Measurements from ENCODE around the gene RAPGEF3. TPM values are rescaled to one million over a fixed set of nuclear protein-coding genes. Genes with fewer than 3 reads are reported as not detected.

The RAPGEF3 gene
- total RNA-seq, 2 donors from 2014 or later: 11.4 to 19.6 TPM

DNA sequence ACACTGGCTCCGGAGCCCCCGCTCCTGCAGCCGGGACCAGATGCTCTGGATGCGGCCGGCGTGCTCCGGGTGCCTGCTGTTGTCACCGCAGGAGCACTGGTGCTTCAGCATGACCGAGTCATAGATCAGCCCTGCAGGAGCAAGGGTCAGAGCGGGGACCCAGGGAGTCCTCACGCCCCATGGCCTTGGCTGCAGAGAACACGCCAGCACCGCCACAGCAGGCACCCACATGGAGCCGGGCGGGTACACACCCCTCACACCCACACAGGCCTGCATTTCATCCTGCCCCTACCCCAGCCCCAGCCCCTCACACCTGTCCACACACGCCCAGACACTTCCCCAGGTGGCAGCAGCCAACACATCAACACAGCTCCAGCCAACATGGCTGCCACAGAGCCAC is 33.2 kb upstream of the RAPGEF3 start:
- no peak overlapping the region for H3K27ac ChIP-seq (ENCODE audit: low read depth, low read length)
- H3K9me3 ChIP-seq (ENCODE audit: control insufficient read depth, low read length): no peaks in the 10 kb centered on the region
- no peaks in the 10 kb centered on the region for H3K4me1 Mint-ChIP-seq
- TF ChIP-seq, protein P1, sequence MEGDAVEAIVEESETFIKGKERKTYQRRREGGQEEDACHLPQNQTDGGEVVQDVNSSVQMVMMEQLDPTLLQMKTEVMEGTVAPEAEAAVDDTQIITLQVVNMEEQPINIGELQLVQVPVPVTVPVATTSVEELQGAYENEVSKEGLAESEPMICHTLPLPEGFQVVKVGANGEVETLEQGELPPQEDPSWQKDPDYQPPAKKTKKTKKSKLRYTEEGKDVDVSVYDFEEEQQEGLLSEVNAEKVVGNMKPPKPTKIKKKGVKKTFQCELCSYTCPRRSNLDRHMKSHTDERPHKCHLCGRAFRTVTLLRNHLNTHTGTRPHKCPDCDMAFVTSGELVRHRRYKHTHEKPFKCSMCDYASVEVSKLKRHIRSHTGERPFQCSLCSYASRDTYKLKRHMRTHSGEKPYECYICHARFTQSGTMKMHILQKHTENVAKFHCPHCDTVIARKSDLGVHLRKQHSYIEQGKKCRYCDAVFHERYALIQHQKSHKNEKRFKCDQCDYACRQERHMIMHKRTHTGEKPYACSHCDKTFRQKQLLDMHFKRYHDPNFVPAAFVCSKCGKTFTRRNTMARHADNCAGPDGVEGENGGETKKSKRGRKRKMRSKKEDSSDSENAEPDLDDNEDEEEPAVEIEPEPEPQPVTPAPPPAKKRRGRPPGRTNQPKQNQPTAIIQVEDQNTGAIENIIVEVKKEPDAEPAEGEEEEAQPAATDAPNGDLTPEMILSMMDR (conservative IDR thresholded peaks at IDR 0.05): no peak
- no peaks in the 10 kb centered on the region for H3K4me1 ChIP-seq (ENCODE audit: control insufficient read depth, insufficient read depth, low read length)
- H3K4me3 Mint-ChIP-seq: no peak overlapping the region
- no peak overlapping the region for H3K27ac Mint-ChIP-seq
- 95 to 100% methylated on average over 6 to 16 of the region's 16 CpGs for WGBS, 2 experiments (ENCODE audit: insufficient coverage in 1 of 2, insufficient read length in 1 of 2)
- H3K27me3 Mint-ChIP-seq (ENCODE audit: insufficient read depth): no peaks in the 10 kb centered on the region
- no peaks in the 10 kb centered on the region for H3K9me3 Mint-ChIP-seq
- DNase-seq: no peak
- peaks cover 73% of the 10 kb centered on the region for H3K36me3 Mint-ChIP-seq (ENCODE audit: low read depth)
- no peaks in the 10 kb centered on the region for H3K27me3 ChIP-seq (ENCODE audit: control insufficient read depth, insufficient read depth, low read length, poor library complexity, severe bottlenecking)
- H3K4me3 ChIP-seq (ENCODE audit: low read length): no peak overlapping the region
- no peak overlapping the region for H3K9ac ChIP-seq (ENCODE audit: extremely low read depth, low read length, poor library complexity, severe bottlenecking)
- H3K36me3 ChIP-seq (ENCODE audit: control insufficient read depth, insufficient read depth, low read length): peaks cover 79% of the 10 kb centered on the region

DNA sequence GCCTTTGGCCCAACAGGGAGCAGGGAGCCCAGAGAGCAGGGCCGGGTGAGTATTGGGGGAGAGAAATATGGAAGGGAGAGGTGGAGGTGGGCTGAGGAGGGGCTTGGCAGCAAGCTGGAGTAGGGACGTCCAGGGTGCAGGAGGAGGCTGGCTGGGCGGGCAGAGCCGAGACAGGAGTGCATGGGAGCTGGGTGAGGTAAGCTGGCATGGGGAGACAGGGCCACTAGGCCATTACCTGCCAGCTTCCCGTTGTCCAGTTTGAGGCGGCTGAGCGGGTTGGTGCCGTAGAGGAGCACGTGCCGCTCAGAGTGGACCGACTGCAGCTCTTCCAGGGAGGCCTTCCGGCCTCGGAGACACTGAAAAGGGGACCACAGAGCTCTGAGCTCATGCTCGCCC is 32.7 kb upstream of the RAPGEF3 start:
- no peaks in the 10 kb centered on the region for H3K9me3 ChIP-seq (ENCODE audit: control insufficient read depth, low read length)
- H3K4me3 ChIP-seq (ENCODE audit: low read length): no peak overlapping the region
- H3K27ac Mint-ChIP-seq: no peak overlapping the region
- WGBS, 2 experiments (ENCODE audit: insufficient coverage in 1 of 2, insufficient read length in 1 of 2): 91 to 94% methylated on average over 11 to 14 of the region's 14 CpGs
- H3K4me1 ChIP-seq (ENCODE audit: control insufficient read depth, insufficient read depth, low read length): no peaks in the 10 kb centered on the region
- no peak overlapping the region for H3K9ac ChIP-seq (ENCODE audit: extremely low read depth, low read length, poor library complexity, severe bottlenecking)
- TF ChIP-seq, protein P1 (conservative IDR thresholded peaks at IDR 0.05): no peak
- no peaks in the 10 kb centered on the region for H3K4me1 Mint-ChIP-seq
- peaks cover 80% of the 10 kb centered on the region for H3K36me3 ChIP-seq (ENCODE audit: control insufficient read depth, insufficient read depth, low read length)
- no peaks in the 10 kb centered on the region for H3K27me3 Mint-ChIP-seq (ENCODE audit: insufficient read depth)
- H3K27me3 ChIP-seq (ENCODE audit: control insufficient read depth, insufficient read depth, low read length, poor library complexity, severe bottlenecking): no peaks in the 10 kb centered on the region
- H3K4me3 Mint-ChIP-seq: no peak overlapping the region
- H3K9me3 Mint-ChIP-seq: no peaks in the 10 kb centered on the region
- H3K27ac ChIP-seq (ENCODE audit: low read depth, low read length): no peak overlapping the region
- no peak for DNase-seq
- H3K36me3 Mint-ChIP-seq (ENCODE audit: low read depth): peaks cover 78% of the 10 kb centered on the region

DNA sequence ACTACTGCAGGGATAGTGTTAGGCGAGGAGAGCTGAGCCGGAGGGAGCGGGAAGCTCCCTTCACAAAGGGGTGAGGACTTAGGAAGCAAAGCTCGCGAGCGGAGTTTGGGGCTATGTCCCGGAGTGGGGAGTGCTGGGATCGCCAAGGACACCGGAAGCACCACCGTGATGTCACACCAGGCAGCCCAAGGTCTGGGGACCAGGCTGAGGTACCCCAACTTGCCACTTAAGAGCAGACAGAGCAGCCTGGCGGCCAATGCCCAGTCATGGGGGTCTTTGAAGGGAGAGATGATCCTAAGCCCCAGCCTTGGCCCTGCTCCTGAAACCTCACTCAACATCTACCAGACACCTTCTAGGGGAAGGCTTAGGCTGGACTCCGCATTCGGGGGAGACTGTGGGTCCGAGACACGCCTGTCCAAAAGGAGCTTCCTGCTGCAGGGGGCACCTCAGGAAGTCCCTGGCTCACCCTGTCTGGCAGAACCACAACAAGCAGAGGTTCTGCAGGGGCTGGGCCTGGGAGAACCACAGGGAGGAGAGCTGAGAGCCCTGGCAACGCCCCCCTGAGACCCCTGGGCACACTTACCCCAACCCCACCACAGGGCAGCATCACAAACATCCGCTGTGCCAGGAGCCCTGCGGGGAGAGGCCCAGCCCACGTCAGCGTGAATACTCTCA is 32.1 kb upstream of the RAPGEF3 start:
- Mint-ChIP-seq H3K4me3 (no peak overlapping the region), H3K4me1 (no peaks in the 10 kb centered on the region), H3K27me3 (ENCODE audit: insufficient read depth) (no peaks in the 10 kb centered on the region), H3K9me3 (no peaks in the 10 kb centered on the region), H3K36me3 (ENCODE audit: low read depth) (peaks cover 83% of the 10 kb centered on the region), H3K27ac (no peak overlapping the region)
- H3K36me3 ChIP-seq (ENCODE audit: control insufficient read depth, insufficient read depth, low read length): peaks cover 86% of the 10 kb centered on the region
- WGBS, 2 experiments (ENCODE audit: insufficient coverage in 1 of 2, insufficient read length in 1 of 2): 96 to 97% methylated on average over 16 to 19 of the region's 20 CpGs
- TF ChIP-seq, protein P1 (conservative IDR thresholded peaks at IDR 0.05): no peak
- H3K4me1 ChIP-seq (ENCODE audit: control insufficient read depth, insufficient read depth, low read length): no peaks in the 10 kb centered on the region
- no peak overlapping the region for H3K4me3 ChIP-seq (ENCODE audit: low read length)
- no peak overlapping the region for H3K9ac ChIP-seq (ENCODE audit: extremely low read depth, low read length, poor library complexity, severe bottlenecking)
- no peak overlapping the region for H3K27ac ChIP-seq (ENCODE audit: low read depth, low read length)
- no peaks in the 10 kb centered on the region for H3K27me3 ChIP-seq (ENCODE audit: control insufficient read depth, insufficient read depth, low read length, poor library complexity, severe bottlenecking)
- DNase-seq: no peak
- no peaks in the 10 kb centered on the region for H3K9me3 ChIP-seq (ENCODE audit: control insufficient read depth, low read length)

Data from endodermal cell (in vitro differentiated cells).